ENCODE data around the gene B4GAT1. TPM values are rescaled to one million over a fixed set of nuclear protein-coding genes. Genes with fewer than 3 reads are reported as not detected.

Gene B4GAT1
- total and polyA plus RNA-seq, 2 of the 13 experiments (the other 11 are each of a cell fraction or from before 2014, with no cell fraction given): 40.4 to 109 TPM

- 0 out of 2 replicates have a peak, but pooled peaks have one; percentile 49 for TF ChIP-seq ZNF776 (CRISPR knock-in tag; IDR thresholded peaks at IDR 0.05)
- TF ChIP-seq, protein P1, sequence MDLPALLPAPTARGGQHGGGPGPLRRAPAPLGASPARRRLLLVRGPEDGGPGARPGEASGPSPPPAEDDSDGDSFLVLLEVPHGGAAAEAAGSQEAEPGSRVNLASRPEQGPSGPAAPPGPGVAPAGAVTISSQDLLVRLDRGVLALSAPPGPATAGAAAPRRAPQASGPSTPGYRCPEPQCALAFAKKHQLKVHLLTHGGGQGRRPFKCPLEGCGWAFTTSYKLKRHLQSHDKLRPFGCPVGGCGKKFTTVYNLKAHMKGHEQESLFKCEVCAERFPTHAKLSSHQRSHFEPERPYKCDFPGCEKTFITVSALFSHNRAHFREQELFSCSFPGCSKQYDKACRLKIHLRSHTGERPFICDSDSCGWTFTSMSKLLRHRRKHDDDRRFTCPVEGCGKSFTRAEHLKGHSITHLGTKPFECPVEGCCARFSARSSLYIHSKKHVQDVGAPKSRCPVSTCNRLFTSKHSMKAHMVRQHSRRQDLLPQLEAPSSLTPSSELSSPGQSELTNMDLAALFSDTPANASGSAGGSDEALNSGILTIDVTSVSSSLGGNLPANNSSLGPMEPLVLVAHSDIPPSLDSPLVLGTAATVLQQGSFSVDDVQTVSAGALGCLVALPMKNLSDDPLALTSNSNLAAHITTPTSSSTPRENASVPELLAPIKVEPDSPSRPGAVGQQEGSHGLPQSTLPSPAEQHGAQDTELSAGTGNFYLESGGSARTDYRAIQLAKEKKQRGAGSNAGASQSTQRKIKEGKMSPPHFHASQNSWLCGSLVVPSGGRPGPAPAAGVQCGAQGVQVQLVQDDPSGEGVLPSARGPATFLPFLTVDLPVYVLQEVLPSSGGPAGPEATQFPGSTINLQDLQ (CRISPR knock-in tag; IDR thresholded peaks at IDR 0.05): no peak
- 0 out of 2 replicates have a peak, but pooled peaks have one; percentile 61 for TF ChIP-seq ZNF564 (CRISPR knock-in tag; IDR thresholded peaks at IDR 0.05)
- 0 out of 2 replicates have a peak, but pooled peaks have one; percentile 68 for TF ChIP-seq EED (CRISPR knock-in tag; IDR thresholded peaks at IDR 0.05)
- TF ChIP-seq, protein P2, sequence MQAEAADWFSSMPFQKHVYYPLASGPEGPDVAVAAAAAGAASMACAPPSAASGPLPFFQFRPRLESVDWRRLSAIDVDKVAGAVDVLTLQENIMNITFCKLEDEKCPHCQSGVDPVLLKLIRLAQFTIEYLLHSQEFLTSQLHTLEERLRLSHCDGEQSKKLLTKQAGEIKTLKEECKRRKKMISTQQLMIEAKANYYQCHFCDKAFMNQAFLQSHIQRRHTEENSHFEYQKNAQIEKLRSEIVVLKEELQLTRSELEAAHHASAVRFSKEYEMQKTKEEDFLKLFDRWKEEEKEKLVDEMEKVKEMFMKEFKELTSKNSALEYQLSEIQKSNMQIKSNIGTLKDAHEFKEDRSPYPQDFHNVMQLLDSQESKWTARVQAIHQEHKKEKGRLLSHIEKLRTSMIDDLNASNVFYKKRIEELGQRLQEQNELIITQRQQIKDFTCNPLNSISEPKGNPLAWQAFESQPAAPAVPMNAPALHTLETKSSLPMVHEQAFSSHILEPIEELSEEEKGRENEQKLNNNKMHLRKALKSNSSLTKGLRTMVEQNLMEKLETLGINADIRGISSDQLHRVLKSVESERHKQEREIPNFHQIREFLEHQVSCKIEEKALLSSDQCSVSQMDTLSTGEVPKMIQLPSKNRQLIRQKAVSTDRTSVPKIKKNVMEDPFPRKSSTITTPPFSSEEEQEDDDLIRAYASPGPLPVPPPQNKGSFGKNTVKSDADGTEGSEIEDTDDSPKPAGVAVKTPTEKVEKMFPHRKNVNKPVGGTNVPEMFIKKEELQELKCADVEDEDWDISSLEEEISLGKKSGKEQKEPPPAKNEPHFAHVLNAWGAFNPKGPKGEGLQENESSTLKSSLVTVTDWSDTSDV (CRISPR knock-in tag; IDR thresholded peaks at IDR 0.05): peak; percentile 56; the same call in 1 of the 2 replicates
- TF ChIP-seq HDAC1 (CRISPR knock-in tag; IDR thresholded peaks at IDR 0.05): no peak
- no peak for TF ChIP-seq PCBP1 (IDR thresholded peaks at IDR 0.05; ENCODE audit: borderline replicate concordance, low read depth, low read length)
- TF ChIP-seq MTF1 (CRISPR knock-in tag; IDR thresholded peaks at IDR 0.05): no peak
- TF ChIP-seq RBM39 (IDR thresholded peaks at IDR 0.05; ENCODE audit: low read depth, low read length, poor library complexity, severe bottlenecking): no peak
- no peak for TF ChIP-seq TOE1 (CRISPR knock-in tag; IDR thresholded peaks at IDR 0.05)
- TF ChIP-seq ZNF207 (IDR thresholded peaks at IDR 0.05; ENCODE audit: borderline replicate concordance): no peak
- no peak for TF ChIP-seq ELF3 (CRISPR knock-in tag; IDR thresholded peaks at IDR 0.05)
- peak; percentile 29; the same call in 1 of the 2 replicates for TF ChIP-seq ZNF724P (CRISPR knock-in tag; IDR thresholded peaks at IDR 0.05; ENCODE audit: borderline replicate concordance)
- no peak for TF ChIP-seq SIX1 (CRISPR knock-in tag; IDR thresholded peaks at IDR 0.05; ENCODE audit: borderline replicate concordance)
- no peak for TF ChIP-seq PBX3 (CRISPR knock-in tag; IDR thresholded peaks at IDR 0.05; ENCODE audit: borderline replicate concordance)
Measured at GRCh38 chr11:66335531-66336233, 11.7 kb downstream of the B4GAT1 start (continued).
